ENCODE data around the gene MAGI2.

- TF ChIP-seq EZH2phosphoT487 (IDR thresholded peaks at IDR 0.05; ENCODE audit: insufficient read depth, low read depth): no peak
- TF ChIP-seq EZH2 (IDR thresholded peaks at IDR 0.05; ENCODE audit: insufficient read depth, poor library complexity, severe bottlenecking): no peak
These were observed 48.1 kb downstream of the MAGI2 start for GRCh38 chr7:79405368-79405767.
